ENCODE results near the gene SPTBN5. TPM values are rescaled to one million over a fixed set of nuclear protein-coding genes. Genes with fewer than 3 reads are reported as not detected.

Gene SPTBN5
- total RNA-seq, 4 donors from 2014 or later, result 0.40 to 2.5 (median 1.8) TPM

DNA sequence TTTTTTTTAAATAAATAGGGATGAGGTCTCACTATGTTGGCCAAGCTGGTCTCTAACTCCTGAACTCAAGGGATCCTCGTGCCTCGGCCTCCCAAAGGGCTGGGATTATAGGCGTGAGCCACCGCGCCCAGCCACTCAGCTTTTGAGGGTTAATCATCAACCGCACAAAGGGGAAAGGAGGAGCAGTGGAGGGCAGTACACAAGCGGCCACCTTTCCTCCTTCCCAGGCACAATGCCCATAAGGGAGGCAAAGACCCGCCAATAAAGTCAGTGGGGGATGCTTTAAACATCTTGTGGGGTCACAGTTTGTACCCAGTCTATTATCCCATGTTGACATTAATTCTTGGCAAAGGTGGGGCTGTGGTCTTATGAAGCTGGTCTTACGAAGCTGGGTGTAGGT is 46.1 kb upstream of the SPTBN5 start:
- no peak for DNase-seq
- Histone ChIP-seq H3K27ac (no peak overlapping the region), H3K4me1 (peaks cover 5 to 21% of the 10 kb centered on the region in 2 donors), H3K36me3 (peaks cover 0 to 5% of the 10 kb centered on the region in 2 donors), H3K27me3 (no peaks in the 10 kb centered on the region), H3K4me3 (replicated peaks in 1 of 3) (no peak overlapping the region), H3K9me3 (no peaks in the 10 kb centered on the region)
- 87 to 96% methylated on average over 9 of the region's 9 CpGs for WGBS, 2 donors
- TF ChIP-seq POLR2A (IDR thresholded peaks at IDR 0.05), result no peak
- TF ChIP-seq, protein P1, sequence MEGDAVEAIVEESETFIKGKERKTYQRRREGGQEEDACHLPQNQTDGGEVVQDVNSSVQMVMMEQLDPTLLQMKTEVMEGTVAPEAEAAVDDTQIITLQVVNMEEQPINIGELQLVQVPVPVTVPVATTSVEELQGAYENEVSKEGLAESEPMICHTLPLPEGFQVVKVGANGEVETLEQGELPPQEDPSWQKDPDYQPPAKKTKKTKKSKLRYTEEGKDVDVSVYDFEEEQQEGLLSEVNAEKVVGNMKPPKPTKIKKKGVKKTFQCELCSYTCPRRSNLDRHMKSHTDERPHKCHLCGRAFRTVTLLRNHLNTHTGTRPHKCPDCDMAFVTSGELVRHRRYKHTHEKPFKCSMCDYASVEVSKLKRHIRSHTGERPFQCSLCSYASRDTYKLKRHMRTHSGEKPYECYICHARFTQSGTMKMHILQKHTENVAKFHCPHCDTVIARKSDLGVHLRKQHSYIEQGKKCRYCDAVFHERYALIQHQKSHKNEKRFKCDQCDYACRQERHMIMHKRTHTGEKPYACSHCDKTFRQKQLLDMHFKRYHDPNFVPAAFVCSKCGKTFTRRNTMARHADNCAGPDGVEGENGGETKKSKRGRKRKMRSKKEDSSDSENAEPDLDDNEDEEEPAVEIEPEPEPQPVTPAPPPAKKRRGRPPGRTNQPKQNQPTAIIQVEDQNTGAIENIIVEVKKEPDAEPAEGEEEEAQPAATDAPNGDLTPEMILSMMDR (IDR thresholded peaks at IDR 0.05), result no peak
- intact Hi-C loops (cut with DNase I), result no loop called here

DNA sequence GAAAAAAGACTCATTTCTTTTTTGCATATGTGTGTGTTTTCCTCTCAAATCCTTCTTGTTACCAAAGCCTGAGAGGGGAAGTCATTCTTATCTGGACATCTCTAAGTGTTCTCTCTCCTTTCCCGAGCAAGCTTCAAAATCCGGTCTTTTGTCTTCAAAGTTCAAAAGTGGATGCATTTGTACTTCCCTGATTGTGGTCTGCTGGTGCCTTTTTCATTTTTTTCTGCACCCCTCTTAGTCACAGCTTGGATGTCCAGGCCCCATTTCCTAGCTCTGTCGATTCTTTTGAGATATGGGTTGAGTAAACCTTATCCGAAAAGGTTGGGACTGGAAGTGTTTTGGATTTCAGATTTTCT is 43.7 kb upstream of the SPTBN5 start:
- intact Hi-C loops (cut with DNase I), result no loop called here
- Histone ChIP-seq H3K36me3 (peaks cover 0 to 5% of the 10 kb centered on the region in 2 donors), H3K27ac (peak overlapping the region in 1 of 3 donors; percentile 15), H3K9me3 (no peaks in the 10 kb centered on the region), H3K27me3 (no peaks in the 10 kb centered on the region), H3K4me1 (peaks cover 0 to 22% of the 10 kb centered on the region in 2 donors), H3K4me3 (replicated peaks in 1 of 3) (no peak overlapping the region)
- WGBS, 2 donors, result 75 to 76% methylated on average over 4 of the region's 4 CpGs
- no peak for TF ChIP-seq POLR2A (IDR thresholded peaks at IDR 0.05)
- TF ChIP-seq, protein P1 (IDR thresholded peaks at IDR 0.05), result no peak
- DNase-seq, result no peak

DNA sequence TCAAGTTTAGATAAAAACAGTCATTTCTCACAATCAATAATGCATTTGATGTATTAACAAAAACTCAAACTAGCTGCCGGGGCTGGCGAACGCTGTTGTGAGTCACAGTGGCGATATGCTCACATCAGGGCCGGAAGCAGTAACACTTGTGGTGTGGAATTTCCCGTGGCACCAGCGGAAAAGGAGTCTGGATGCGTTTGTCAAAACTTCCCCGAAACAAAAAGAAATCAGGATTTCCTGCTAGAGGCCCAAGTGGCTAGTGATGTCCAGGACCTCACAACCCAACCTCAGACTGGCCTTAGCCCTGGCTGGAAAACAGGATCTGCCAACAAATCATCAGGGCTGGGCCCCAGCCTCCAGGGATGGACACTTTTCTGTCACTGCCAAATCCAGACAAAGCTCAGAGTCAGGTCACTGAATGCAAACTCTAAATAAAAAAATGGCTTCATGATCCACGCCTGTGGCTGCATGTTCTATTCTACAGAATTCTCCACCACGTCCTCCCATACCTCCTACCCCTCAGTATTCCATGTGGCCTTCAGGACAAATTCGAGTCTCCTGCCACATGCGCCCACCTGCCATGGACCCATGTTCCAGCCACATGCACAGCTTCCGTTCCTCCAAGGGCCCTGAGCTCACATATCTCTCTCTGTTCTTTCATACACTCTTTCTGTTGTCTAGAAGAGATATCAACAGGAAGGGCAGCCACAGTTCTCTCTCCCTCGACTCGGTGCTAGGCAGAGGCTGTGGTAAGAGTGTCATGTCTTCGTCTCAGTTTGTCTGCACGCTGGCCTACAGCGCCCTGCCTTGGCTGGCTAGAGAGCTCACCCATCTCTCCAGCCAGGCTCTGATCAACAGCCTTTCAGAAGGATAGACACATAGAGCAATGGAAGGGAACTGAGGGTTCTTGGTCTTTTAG is 43.1 kb upstream of the SPTBN5 start:
- 70 to 75% methylated on average over 19 of the region's 19 CpGs for whole genome bisulfite sequencing, 2 donors

DNA sequence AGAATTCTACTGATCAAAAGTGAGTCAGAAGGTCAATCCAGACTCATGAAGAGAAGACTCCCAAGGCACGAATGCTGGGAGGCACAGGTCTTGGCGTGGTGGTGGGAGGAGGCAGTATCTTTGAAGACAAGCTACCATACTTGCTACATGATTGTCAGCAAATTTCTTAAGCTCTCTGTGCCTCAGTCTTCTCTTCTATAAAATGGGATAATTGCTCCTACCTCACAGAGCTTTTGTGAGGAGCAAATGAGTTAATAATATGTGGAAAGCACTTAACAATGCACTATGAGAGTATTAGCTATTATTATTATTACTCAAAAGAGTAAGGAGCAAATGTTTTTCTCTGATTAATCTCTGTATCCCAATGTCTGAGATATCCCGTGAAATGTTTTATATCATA is 42.3 kb upstream of the SPTBN5 start:
- no peak for TF ChIP-seq POLR2A (IDR thresholded peaks at IDR 0.05)
- TF ChIP-seq, protein P1 (IDR thresholded peaks at IDR 0.05), result no peak
- no peak for DNase-seq
- no peak overlapping the region for H3K4me3 ChIP-seq (replicated peaks in 1 of 3)
- no peaks in the 10 kb centered on the region for H3K27me3 ChIP-seq
- peaks cover 0 to 25% of the 10 kb centered on the region in 2 donors for H3K4me1 ChIP-seq
- H3K27ac ChIP-seq, result peak overlapping the region in 2 of 3 donors; percentile 15 to 37
- no peaks in the 10 kb centered on the region for H3K9me3 ChIP-seq
- WGBS, 2 donors, result 93% methylated on average over 3 of the region's 3 CpGs
- intact Hi-C loops (cut with DNase I), result no loop called here
- H3K36me3 ChIP-seq, result peaks cover 0 to 5% of the 10 kb centered on the region in 2 donors

More for the DNA sequence above, 43.1 kb upstream of the SPTBN5 start:
- TF ChIP-seq, protein P1 (IDR thresholded peaks at IDR 0.05), result no peak
- TF ChIP-seq POLR2A (IDR thresholded peaks at IDR 0.05), result no peak
- Histone ChIP-seq H3K27me3 (no peaks in the 10 kb centered on the region), H3K4me1 (peaks cover 0 to 24% of the 10 kb centered on the region in 2 donors), H3K4me3 (replicated peaks in 1 of 3) (no peak overlapping the region), H3K9me3 (no peaks in the 10 kb centered on the region), H3K36me3 (peaks cover 0 to 5% of the 10 kb centered on the region in 2 donors), H3K27ac (peak overlapping the region in 2 of 3 donors; percentile 15 to 37)
- DNase-seq, result peak in 1 of 2 donors; percentile 31
- intact Hi-C loops (cut with DNase I), result no loop called here

DNA sequence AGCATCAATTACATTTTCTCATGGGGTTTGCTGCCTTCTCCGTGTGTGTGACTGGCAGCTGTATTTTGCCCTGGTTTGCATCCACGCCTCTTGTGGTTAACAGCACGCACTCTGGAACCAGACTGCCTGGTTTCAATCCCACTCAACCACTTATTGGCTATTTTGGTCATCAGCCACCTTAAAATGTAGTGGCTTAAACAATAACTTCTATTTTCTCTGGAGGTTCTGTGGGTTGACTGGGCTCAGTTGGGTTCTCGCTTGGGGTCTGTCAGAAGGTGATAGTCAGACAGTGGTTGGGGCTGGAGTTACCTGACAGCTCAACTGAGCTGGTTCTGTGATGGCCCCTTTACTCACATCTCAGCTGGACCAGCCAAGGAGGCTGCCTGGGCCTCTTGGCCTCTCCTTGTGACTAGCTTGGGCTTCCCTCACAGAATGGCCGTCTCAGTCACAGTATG is 41.7 kb upstream of the SPTBN5 start:
- TF ChIP-seq, protein P1 (IDR thresholded peaks at IDR 0.05), result no peak
- TF ChIP-seq POLR2A (IDR thresholded peaks at IDR 0.05), result no peak
- Histone ChIP-seq H3K27ac (peak overlapping the region in 2 of 3 donors; percentile 5 to 18), H3K4me3 (replicated peaks in 1 of 3) (no peak overlapping the region), H3K9me3 (no peaks in the 10 kb centered on the region), H3K4me1 (peaks cover 0 to 30% of the 10 kb centered on the region in 2 donors), H3K27me3 (no peaks in the 10 kb centered on the region), H3K36me3 (peaks cover 0 to 5% of the 10 kb centered on the region in 2 donors)
- 69 to 78% methylated on average over 5 of the region's 5 CpGs for WGBS, 2 donors
- DNase-seq, result no peak
- intact Hi-C loops (cut with DNase I), result no loop called here
